Measurements from ENCODE around the gene CAPNS2. TPM values are rescaled to one million over a fixed set of nuclear protein-coding genes. Genes with fewer than 3 reads are reported as not detected.

The CAPNS2 gene
- total RNA-seq, 1 donor from 2014 or later: not detected

DNA sequence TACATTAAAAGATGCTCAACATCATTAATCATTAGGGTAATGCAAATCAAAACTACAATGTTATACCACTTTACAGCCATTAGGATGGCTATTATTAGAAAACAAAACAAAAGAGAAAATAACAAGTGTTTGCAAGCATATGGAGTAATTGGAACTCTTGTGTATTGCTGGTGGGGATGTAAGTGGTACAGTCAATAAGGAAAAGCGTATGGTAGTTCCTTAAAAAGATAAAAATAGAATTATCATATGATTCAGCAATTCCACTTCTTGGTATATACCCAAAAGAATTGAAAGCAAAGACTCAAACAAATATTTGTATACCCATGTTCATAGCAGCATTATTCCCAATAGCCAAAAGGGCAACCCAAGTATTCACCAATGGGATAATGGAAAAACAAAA is 1.4 kb upstream of the CAPNS2 start:
- no peak overlapping the region for H3K27ac ChIP-seq
- DNase-seq (ENCODE audit: low spot score in 2 of 2): no peak
- peaks cover 0 to 5% of the 10 kb centered on the region in 2 donors for H3K4me1 ChIP-seq
- TF ChIP-seq, protein P1, sequence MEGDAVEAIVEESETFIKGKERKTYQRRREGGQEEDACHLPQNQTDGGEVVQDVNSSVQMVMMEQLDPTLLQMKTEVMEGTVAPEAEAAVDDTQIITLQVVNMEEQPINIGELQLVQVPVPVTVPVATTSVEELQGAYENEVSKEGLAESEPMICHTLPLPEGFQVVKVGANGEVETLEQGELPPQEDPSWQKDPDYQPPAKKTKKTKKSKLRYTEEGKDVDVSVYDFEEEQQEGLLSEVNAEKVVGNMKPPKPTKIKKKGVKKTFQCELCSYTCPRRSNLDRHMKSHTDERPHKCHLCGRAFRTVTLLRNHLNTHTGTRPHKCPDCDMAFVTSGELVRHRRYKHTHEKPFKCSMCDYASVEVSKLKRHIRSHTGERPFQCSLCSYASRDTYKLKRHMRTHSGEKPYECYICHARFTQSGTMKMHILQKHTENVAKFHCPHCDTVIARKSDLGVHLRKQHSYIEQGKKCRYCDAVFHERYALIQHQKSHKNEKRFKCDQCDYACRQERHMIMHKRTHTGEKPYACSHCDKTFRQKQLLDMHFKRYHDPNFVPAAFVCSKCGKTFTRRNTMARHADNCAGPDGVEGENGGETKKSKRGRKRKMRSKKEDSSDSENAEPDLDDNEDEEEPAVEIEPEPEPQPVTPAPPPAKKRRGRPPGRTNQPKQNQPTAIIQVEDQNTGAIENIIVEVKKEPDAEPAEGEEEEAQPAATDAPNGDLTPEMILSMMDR (IDR thresholded peaks at IDR 0.05): no peak
- intact Hi-C loops (cut with DNase I): no loop called here
- no peaks in the 10 kb centered on the region for H3K36me3 ChIP-seq
- no peaks in the 10 kb centered on the region for H3K9me3 ChIP-seq
- H3K4me3 ChIP-seq: no peak overlapping the region
- H3K27me3 ChIP-seq: no peaks in the 10 kb centered on the region

DNA sequence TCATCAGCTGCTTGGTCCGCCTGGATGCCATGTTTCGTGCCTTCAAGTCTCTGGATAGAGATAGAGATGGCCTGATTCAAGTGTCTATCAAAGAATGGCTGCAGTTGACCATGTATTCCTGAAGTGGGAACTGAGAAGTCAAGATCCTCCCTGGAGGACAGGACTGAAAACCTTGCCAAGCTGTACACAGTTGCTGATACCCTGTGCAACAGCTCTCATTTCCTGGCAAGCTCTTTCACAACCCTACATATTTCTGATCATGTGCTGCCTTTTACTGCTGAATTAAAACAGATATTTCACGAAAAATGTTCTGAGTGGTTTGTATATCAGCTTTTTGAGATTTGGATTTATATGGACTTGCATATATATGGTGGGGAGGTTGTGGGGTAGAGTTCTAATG is 898 bp downstream of the CAPNS2 start:
- Histone ChIP-seq H3K9me3 (no peaks in the 10 kb centered on the region), H3K4me1 (peaks cover 0 to 5% of the 10 kb centered on the region in 2 donors), H3K36me3 (no peaks in the 10 kb centered on the region), H3K27ac (no peak overlapping the region), H3K27me3 (no peaks in the 10 kb centered on the region), H3K4me3 (no peak overlapping the region)
- intact Hi-C loops (cut with DNase I): no loop called here
- DNase-seq (ENCODE audit: low spot score in 2 of 2): no peak
- TF ChIP-seq, protein P1 (IDR thresholded peaks at IDR 0.05): no peak

DNA sequence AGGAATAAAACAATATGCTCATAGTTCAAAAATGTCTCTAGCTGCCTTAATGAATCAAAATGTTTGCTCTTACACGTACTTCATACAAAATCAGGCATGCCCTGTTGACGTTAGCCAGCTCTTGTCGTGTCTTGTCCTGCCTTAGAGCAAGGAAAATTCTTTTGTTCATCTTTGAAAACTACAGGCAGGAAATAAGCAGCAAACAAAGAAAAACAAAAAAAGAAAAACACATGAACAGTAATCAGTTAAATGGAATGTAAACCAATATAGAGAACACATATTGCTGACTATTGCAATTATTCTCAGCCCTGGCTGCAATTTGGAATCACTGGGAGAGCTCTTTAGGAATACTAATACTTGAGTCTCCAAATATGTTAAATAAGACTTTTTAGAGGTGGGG is 1.7 kb downstream of the CAPNS2 start:
- TF ChIP-seq, protein P1 (IDR thresholded peaks at IDR 0.05): no peak
- Histone ChIP-seq H3K27ac (no peak overlapping the region), H3K36me3 (no peaks in the 10 kb centered on the region), H3K27me3 (no peaks in the 10 kb centered on the region), H3K9me3 (no peaks in the 10 kb centered on the region), H3K4me3 (no peak overlapping the region), H3K4me1 (peaks cover 0 to 5% of the 10 kb centered on the region in 2 donors)
- intact Hi-C loops (cut with DNase I): no loop called here
- no peak for DNase-seq (ENCODE audit: low spot score in 2 of 2)

DNA sequence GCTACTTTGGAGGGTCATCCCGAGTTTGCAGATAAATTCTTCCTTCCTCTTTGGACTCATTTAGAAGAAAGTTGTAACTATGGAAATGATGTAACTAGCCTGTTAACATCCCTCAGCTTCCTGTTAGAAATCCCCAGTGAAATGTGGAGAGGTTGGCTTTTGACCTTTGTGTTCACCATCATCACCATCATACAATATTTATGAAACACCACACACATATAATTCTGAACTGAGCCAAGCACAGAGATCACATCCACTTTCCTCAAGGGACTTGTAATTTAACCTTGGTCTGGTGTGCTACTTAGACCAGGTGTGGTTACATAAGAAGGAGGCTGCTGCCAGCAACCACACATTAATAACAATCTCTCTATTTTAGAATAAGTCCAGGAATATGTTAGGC is 2.5 kb downstream of the CAPNS2 start:
- Histone ChIP-seq H3K36me3 (no peaks in the 10 kb centered on the region), H3K27ac (no peak overlapping the region), H3K27me3 (no peaks in the 10 kb centered on the region), H3K4me3 (no peak overlapping the region), H3K4me1 (peaks cover 0 to 5% of the 10 kb centered on the region in 2 donors), H3K9me3 (no peaks in the 10 kb centered on the region)
- TF ChIP-seq, protein P1 (IDR thresholded peaks at IDR 0.05): no peak
- DNase-seq (ENCODE audit: low spot score in 2 of 2): no peak
- intact Hi-C loops (cut with DNase I): no loop called here

DNA sequence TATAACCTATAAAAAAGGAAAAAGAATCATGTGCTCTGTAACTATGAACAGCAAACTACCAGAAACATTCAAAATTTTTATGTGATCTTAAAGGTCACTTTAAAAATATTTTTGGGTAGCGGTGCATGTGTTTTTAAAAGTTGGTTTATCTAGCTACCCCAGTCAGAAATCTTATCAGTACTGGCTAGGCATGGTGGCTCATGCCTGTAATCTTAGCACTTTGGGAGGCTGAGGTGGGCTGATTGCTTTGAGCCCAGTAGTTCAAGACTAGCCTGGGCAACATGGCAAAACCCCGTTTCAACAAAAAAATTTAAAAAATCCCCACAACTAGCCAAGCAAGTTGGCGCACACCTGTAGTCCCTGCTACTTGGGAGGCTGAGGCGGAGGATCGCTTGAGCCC is 3.7 kb downstream of the CAPNS2 start:
- no peak overlapping the region for H3K27ac ChIP-seq
- no peaks in the 10 kb centered on the region for H3K9me3 ChIP-seq
- H3K36me3 ChIP-seq: no peaks in the 10 kb centered on the region
- TF ChIP-seq, protein P1 (IDR thresholded peaks at IDR 0.05): no peak
- H3K4me1 ChIP-seq: peaks cover 0 to 5% of the 10 kb centered on the region in 2 donors
- H3K27me3 ChIP-seq: no peaks in the 10 kb centered on the region
- H3K4me3 ChIP-seq: no peak overlapping the region
- intact Hi-C loops (cut with DNase I): no loop called here
- no peak for DNase-seq (ENCODE audit: low spot score in 2 of 2)

Data from ascending aorta (tissue), 2 donors.